SK-N-SH (cell line): ENCODE results near the gene METTL26. TPM values are rescaled to one million over a fixed set of nuclear protein-coding genes. Genes with fewer than 3 reads are reported as not detected.

Experiments used
- CTCF ChIA-PET: fragments of 300-600, 350-600 bp; formaldehyde crosslinking; extraction: SDS; loops from one replicate; lab custom pipeline; 2021; lab: Yijun Ruan, JAX
- POLR2A ChIA-PET: fragments of 350-600 bp; sonication (Branson Sonifier 250); formaldehyde crosslinking; extraction: SDS; loops from one replicate; lab custom pipeline; 2020; ENCODE audit warnings: antibody characterized with exemption, inconsistent platforms; lab: Yijun Ruan, JAX
- DNase-seq: peaks from one replicate; pipeline ENCODE4 v3.0.0; 2012
- H2AFZ ChIP-seq: fragments of 200-600 bp; sonication (generic); 2 replicates; pipeline ENCODE4 v1.8.1; 2016; ENCODE audit warnings: antibody characterized with exemption, mild to moderate bottlenecking, low read depth
- H3F3A ChIP-seq: fragments of 200-600 bp; sonication (generic); replicated peaks from 2 replicates; pipeline ENCODE3; 2016; ENCODE audit warnings: antibody characterized with exemption, mild to moderate bottlenecking; ENCODE audit not compliant: insufficient read depth
- H3K27ac ChIP-seq, 2 experiments: fragments of 200-500 bp in 1 of 2; fragments of 200-600 bp in 1 of 2; sonication (Bioruptor generic) in 1 of 2; sonication (generic), shearing (Covaris generic) in 1 of 2; 2 replicates each; pipeline versions ENCODE4 v1.5.1 to v1.6.1; 2014 to 2016; ENCODE audit warnings: low read depth in 2 of 2, inconsistent platforms in 1 of 2, low read length in 1 of 2, mild to moderate bottlenecking in 1 of 2, mixed read lengths in 1 of 2
- H3K27me3 ChIP-seq: fragments of 200-600 bp; sonication (generic), shearing (Covaris generic); 2 replicates; pipeline ENCODE4 v1.6.1; 2016; ENCODE audit warnings: mixed run types; ENCODE audit not compliant: insufficient read depth
- H3K36me3 ChIP-seq, 2 experiments: fragments of 200-500 bp in 1 of 2; fragments of 200-600 bp in 1 of 2; sonication (Bioruptor generic) in 1 of 2; sonication (generic) in 1 of 2; replicated peaks in 1 of 2; 2 replicates each; pipeline versions ENCODE3 to v1.5.1; 2014 to 2016; ENCODE audit warnings: low read length in 1 of 2, mild to moderate bottlenecking in 1 of 2; ENCODE audit not compliant: insufficient read depth in 2 of 2, control insufficient read depth in 1 of 2
- H3K4me1 ChIP-seq, 2 experiments: fragments of 200-500 bp in 1 of 2; fragments of 200-600 bp in 1 of 2; sonication (Bioruptor generic) in 1 of 2; sonication (generic), shearing (Covaris generic) in 1 of 2; 2 replicates each; pipeline versions ENCODE4 v1.5.1 to v1.6.1; 2014 to 2016; ENCODE audit warnings: low read depth in 1 of 2, low read length in 1 of 2, mixed run types in 1 of 2; ENCODE audit not compliant: insufficient read depth in 2 of 2, control insufficient read depth in 1 of 2
- H3K4me2 ChIP-seq: fragments of 200-600 bp; sonication (generic), shearing (Covaris generic); 2 replicates; pipeline ENCODE4 v1.6.1; 2017; ENCODE audit warnings: mixed run types
- H3K4me3 ChIP-seq, 2 experiments: fragments of 200-500 bp in 1 of 2; fragments of 200-600 bp in 1 of 2; sonication (Bioruptor generic) in 1 of 2; sonication (generic), shearing (Covaris generic) in 1 of 2; 2 replicates each; pipeline versions ENCODE4 v1.5.1 to v1.8.1; 2014 to 2016; ENCODE audit warnings: low read depth in 2 of 2, inconsistent platforms in 1 of 2, low read length in 1 of 2, mild to moderate bottlenecking in 1 of 2, mixed read lengths in 1 of 2, moderate library complexity in 1 of 2
- H3K79me2 ChIP-seq: fragments of 200-600 bp; sonication (generic); 2 replicates; pipeline ENCODE4 v1.8.1; 2017; ENCODE audit warnings: mild to moderate bottlenecking; ENCODE audit not compliant: insufficient read depth
- H3K9ac ChIP-seq: fragments of 200-600 bp; sonication (generic); 2 replicates; pipeline ENCODE4 v1.6.1; 2017; ENCODE audit warnings: mixed run types
- H3K9me2 ChIP-seq: fragments of 200-600 bp; sonication (generic); 2 replicates; pipeline ENCODE4 v1.6.1; 2017; ENCODE audit warnings: mixed run types
- H3K9me3 ChIP-seq: fragments of 200-600 bp; sonication (generic); 2 replicates; pipeline ENCODE4 v1.6.1; 2017; ENCODE audit warnings: mixed run types, mild to moderate bottlenecking, moderate library complexity
- H4K20me1 ChIP-seq: fragments of 200-600 bp; sonication (generic); 2 replicates; pipeline ENCODE4 v1.6.1; 2017; ENCODE audit warnings: mild to moderate bottlenecking, mixed run types; ENCODE audit not compliant: insufficient read depth
- ELF1 ChIP-seq: IDR thresholded peaks from 2 replicates; pipeline ENCODE4 v1.4.0; 2012
- FOSL2 ChIP-seq: IDR thresholded peaks from 2 replicates; pipeline ENCODE4 v1.4.0; 2012; ENCODE audit warnings: low read depth, mild to moderate bottlenecking, moderate library complexity, borderline replicate concordance
- FOXJ3 ChIP-seq: sonication (generic); formaldehyde crosslinking; IDR thresholded peaks from 2 replicates; pipeline ENCODE4 v1.5.1; 2020; ENCODE audit warnings: mild to moderate bottlenecking, missing genetic modification reagents
- GABPA ChIP-seq: IDR thresholded peaks from 2 replicates; pipeline ENCODE4 v1.4.0; 2012; ENCODE audit warnings: low read depth, mild to moderate bottlenecking
- IRF3 ChIP-seq: fragments of 150-350 bp; IDR thresholded peaks from 2 replicates; pipeline ENCODE4 v1.6.1; 2016; ENCODE audit warnings: mild to moderate bottlenecking, low read depth, low read length
- JUND ChIP-seq: IDR thresholded peaks from 2 replicates; pipeline ENCODE4 v1.4.0; 2012
- MAX ChIP-seq: IDR thresholded peaks from 2 replicates; pipeline ENCODE4 v1.4.0; 2012; ENCODE audit warnings: low read depth
- MEF2A ChIP-seq: IDR thresholded peaks from 2 replicates; pipeline ENCODE4 v1.4.0; 2012; ENCODE audit warnings: low read depth, borderline replicate concordance
- NRF1 ChIP-seq: IDR thresholded peaks from 2 replicates; pipeline ENCODE4 v1.6.1; 2012; ENCODE audit warnings: low read depth, mild to moderate bottlenecking, low read length
- PBX3 ChIP-seq: IDR thresholded peaks from 2 replicates; pipeline ENCODE4; 2012
- RCOR1 ChIP-seq: fragments of 150-350 bp; IDR thresholded peaks from 2 replicates; pipeline ENCODE4 v1.6.1; 2017; ENCODE audit warnings: antibody characterized with exemption, low read length
- RXRA ChIP-seq: IDR thresholded peaks from 2 replicates; pipeline ENCODE4 v1.4.0; 2012; ENCODE audit warnings: low read depth, mild to moderate bottlenecking, borderline replicate concordance
- SMC3 ChIP-seq: IDR thresholded peaks from 2 replicates; pipeline ENCODE4 v1.6.1; 2012; ENCODE audit warnings: low read depth, low read length, improper control_type of control experiment
- TAF1 ChIP-seq: IDR thresholded peaks from 2 replicates; pipeline ENCODE4 v1.6.1; 2012; ENCODE audit warnings: low read depth, mild to moderate bottlenecking, low read length, moderate library complexity, borderline replicate concordance
- TCF12 ChIP-seq: IDR thresholded peaks from 2 replicates; pipeline ENCODE4 v1.4.0; 2012
- TEAD4 ChIP-seq: IDR thresholded peaks from 2 replicates; pipeline ENCODE4 v1.4.0; 2012; ENCODE audit warnings: mild to moderate bottlenecking, borderline replicate concordance; ENCODE audit not compliant: insufficient read depth
- USF1 ChIP-seq: IDR thresholded peaks from 2 replicates; pipeline ENCODE4 v1.4.0; 2012; ENCODE audit warnings: low read depth, borderline replicate concordance
- USF2 ChIP-seq: fragments of 150-350 bp; IDR thresholded peaks from 2 replicates; pipeline ENCODE4 v1.6.1; 2017; ENCODE audit warnings: antibody characterized with exemption, low read length, low read depth, borderline replicate concordance
- ZBTB33 ChIP-seq: IDR thresholded peaks from 2 replicates; pipeline ENCODE4 v1.4.0; 2012; ENCODE audit warnings: low read depth, borderline replicate concordance
- WGBS: methylation state at CpG from one replicate; pipeline ENCODE4 v1.1.6; 2017; ENCODE audit warnings: low lambda C conversion rate; 5-methylcytosine and 5-hydroxymethylcytosine counted together
- polyA plus RNA-seq, 3 experiments: library from polyadenylated mRNA; depleted of rRNA; stranded (reverse); fragments of >200 nt; gene quantifications; 2 replicates each; pipeline ENCODE4 v1.2.3, GENCODE V29; 2012

Gene METTL26
- polyA plus RNA-seq, 1 of the 3 experiments (the other 2 are of a cell fraction), result 167 TPM

- Histone ChIP-seq H3K27ac (no peak overlapping the region; a peak in 1 of 4 replicates), H3K9me3 (no peaks in the 10 kb centered on the region), H3K4me3 (no peak overlapping the region), H2AFZ (no peak overlapping the region), H3K4me1 (peaks cover 0 to 22% of the 10 kb centered on the region in 2 experiments; a peak in 1 of 4 replicates), H4K20me1 (0 out of 2 replicates have a peak, but pooled peaks cover 6% of the 10 kb centered on the region), H3K27me3 (no peaks in the 10 kb centered on the region), H3K79me2 (peaks cover 25% of the 10 kb centered on the region), H3K36me3 (peaks cover 5 to 46% of the 10 kb centered on the region in 2 experiments)
- CTCF ChIA-PET, result interaction anchor here (0.9 to 2.6 kb wide), 3 partner anchors 11 to 18 kb away, joined by 3 to 15 read pairs (median 3); partner anchors contain the start of gene WDR24
- TF ChIP-seq TCF12, result no peak
- no peak for TF ChIP-seq FOSL2
- no peak for TF ChIP-seq ELF1
- TF ChIP-seq TAF1, result no peak
- no peak for TF ChIP-seq SMC3
- TF ChIP-seq TEAD4, result no peak
- no peak for TF ChIP-seq FOXJ3 (CRISPR knock-in tag)
- no peak for TF ChIP-seq JUND
- no peak for TF ChIP-seq RCOR1
- no peak for TF ChIP-seq GABPA
- TF ChIP-seq MAX, result no peak
- no peak for TF ChIP-seq NRF1
- TF ChIP-seq PBX3, result no peak
- TF ChIP-seq USF1, result no peak
- no peak for TF ChIP-seq USF2
- TF ChIP-seq IRF3, result no peak
- TF ChIP-seq MEF2A, result no peak
- TF ChIP-seq RXRA, result no peak
- no peak for TF ChIP-seq ZBTB33
- TF ChIP-seq, all 33 proteins: peak for 0
- Histone ChIP-seq H3K9me2 (no peaks in the 10 kb centered on the region), H3K4me2 (no peak overlapping the region), H3K9ac (no peak overlapping the region), H3F3A (peaks cover 4% of the 10 kb centered on the region)
- 97% methylated on average over 25 of the region's 40 CpGs for WGBS
- POLR2A ChIA-PET, result no interaction called here
- no peak for DNase-seq
Measured at GRCh38 chr16:671353-672131, 35.4 kb upstream of the METTL26 start.
